Activated effector memory CD4-positive, alpha-beta T cell treated with anti-CD3 and anti-CD28 coated beads, Interleukin-2, amount 50 U/mL, for 16 hours (primary cell): ENCODE data around the gene ANGPTL2.

ENCODE experiments used
- DNase-seq: peaks from one replicate; pipeline ENCODE4 v3.0.0-alpha.2; 2020

Gene ANGPTL2

DNA sequence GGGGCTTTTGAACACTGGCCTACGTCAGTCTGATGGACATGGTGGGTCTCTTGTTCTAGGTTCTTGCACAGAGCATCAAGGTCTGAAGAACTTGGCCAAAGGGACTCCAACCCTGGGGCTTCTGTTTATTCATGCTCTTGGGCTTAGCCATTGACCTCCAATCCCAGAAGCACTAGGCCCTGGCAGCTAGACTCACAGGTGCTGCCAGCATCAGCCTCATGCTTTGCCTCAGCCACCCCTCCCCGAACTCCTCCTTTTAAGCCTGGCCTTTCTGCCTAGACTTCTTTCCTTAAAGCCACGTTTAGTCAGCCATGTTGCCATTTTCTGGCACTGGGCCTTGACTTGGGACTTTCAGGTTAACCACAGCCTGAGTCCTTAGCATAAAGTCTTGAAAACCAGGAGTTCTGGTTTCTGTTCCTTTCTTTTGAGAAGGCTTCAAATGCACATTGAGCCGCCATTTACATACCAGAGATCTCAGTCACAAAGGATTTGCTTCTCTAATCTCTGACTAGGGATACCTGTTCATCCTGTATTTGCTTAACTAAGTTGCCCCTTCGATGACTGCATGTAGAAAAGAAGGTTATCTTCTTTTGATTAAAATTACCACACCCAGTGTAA lies 54.7 kb downstream of the ANGPTL2 start:
- DNase-seq, result no peak

DNA sequence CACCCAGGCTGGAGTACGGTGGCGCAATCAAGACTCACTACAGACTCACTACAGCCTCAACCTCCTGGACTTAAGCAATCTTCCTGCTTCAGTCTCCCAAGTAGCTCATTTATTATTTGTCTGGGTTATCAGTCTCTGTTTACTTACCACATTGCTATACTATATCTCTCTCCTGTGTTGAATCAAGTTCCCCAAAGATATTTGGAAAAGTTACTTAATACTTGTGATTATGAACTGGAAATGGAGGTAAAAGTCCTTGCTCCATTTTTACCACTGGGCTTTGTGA lies 55.6 kb downstream of the ANGPTL2 start:
- no peak for DNase-seq

DNA sequence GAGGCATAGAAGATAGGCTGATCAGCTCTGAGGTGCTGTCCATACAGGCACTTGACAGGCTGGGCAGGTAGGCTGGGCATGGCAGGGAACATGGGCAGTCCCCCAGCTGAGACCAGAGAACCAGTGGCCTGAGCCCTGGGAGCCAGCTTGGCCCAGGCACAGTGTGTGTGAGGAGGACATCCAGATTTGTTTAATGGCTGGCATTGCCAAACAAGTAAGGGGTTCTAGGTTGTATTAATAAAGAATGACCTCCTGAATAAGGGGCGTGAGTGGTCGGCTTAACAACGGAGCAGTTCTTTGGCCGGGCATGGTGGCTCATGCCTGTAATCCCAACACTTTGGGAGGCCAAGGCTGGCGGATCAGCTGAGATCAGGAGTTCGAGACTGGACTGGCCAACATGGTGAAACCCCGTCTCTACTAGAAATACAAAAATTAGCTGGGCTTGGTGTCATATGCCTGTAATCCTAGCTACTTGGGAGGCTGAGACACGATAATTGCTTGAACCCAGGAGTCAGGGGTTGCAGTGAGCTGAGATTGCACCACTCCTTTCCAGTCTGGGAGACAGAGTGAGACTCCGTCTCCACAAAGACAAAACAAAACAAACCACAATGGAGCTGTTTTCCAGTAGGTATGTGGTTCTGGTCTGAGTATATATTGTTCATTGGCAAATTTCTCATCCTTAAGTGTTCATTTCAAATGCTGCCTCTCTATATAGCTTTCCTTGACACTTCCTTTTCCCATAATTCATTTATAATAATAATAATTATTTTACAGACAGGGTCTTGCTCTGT lies 56.2 kb downstream of the ANGPTL2 start:
- no peak for DNase-seq

DNA sequence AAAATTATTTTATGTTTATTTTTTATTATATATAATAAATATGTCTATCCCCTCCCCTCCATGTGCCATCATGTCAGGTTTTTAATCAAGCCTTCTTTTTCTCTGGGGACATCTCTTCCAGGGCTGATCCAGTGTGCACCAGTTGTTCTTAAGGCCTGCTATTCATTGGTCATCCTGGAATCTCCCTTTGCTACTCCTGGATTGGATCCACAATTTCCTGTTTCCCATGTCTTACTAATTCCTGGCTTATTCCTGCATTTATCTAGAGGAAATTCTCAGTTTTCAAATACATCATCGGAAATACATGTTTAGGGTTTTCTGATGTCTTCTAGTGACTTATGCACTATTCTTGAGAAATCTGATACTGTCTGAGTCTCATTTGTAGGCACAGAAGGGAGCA lies 56.8 kb downstream of the ANGPTL2 start:
- no peak for DNase-seq

DNA sequence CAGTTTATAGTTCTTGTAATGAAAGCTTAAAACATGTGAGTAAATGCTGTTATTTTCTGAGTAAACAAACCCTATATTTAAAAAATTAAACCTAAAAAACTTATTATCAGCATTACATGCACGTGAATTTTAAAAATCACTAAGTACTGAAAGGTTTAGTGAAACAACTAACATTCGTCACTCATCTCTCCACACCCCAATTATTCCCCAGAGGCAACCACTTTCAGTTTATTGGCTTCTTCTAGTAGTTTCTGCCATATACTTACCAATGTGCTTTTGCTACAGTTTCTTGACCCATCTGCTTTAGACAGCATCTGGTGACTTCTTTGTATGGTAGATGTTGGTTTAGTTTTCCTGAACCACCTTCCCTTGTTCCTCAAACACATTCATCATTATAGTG lies 58.1 kb downstream of the ANGPTL2 start:
- no peak for DNase-seq

DNA sequence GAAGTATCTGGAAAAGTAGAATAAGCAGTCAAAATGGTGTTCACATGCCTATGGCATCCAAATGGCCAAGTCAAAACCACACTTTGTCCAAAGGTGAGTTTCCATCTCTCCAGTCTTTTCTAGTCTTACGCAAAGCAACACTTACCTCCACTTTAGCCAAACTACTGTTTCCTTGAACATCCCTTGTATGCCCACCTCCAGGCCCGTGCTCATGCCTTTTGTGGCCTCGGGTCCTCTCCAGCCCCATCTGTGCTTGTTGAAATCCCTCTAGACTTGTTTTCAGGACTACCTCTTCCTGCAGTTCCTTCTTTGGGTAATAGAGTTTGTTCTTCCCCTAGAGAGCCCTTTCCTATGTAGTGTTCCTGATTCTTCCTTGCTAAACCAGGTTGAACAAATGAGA lies 61.0 kb downstream of the ANGPTL2 start:
- no peak for DNase-seq

DNA sequence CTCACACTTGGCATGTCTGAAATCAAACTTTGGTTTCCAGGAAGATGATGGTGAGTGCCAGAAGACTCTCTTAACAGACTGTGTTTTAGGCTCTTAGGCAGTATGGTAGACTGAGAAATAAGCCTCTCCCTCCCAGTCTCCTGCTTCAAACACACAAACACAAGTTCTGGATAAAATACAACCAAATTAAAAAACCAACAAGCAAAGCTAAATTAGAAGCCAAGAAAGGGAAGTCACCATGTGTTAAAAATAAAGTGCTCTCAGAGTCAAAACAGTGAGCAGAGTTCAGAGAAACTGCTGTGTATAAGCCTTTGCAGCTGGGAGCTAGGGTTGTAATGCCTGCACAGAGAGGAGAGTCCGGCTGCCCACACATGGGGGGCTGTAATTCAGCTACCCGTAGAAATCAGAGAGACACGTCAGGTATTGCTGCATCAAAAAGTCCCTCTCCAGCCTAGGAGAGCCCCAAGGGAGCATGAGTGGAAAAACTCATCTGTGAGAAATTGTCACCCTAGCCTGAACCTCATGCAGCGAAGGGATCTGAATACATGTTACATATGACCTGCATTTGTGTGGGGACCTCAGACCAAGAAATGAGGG lies 62.6 kb downstream of the ANGPTL2 start:
- no peak for DNase-seq

DNA sequence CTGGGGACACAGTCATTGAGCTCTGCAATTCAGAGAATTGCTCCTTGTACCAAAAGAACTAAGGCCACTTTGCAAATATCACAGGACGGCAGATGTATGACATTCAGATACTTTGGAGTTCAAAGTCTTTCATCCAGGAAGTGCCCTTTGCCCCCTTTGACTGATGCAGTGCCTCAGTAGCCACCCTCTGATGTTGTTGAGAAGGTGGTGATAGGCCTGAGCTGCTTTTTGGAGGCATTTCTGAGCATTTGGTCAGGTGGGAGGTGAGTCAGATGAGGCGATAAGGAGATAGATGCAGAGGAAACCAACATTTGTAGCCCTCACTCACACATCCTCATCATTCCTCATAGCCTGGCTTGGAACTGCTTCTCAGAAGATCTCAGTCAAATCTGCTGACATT lies 63.4 kb downstream of the ANGPTL2 start:
- no peak for DNase-seq

DNA sequence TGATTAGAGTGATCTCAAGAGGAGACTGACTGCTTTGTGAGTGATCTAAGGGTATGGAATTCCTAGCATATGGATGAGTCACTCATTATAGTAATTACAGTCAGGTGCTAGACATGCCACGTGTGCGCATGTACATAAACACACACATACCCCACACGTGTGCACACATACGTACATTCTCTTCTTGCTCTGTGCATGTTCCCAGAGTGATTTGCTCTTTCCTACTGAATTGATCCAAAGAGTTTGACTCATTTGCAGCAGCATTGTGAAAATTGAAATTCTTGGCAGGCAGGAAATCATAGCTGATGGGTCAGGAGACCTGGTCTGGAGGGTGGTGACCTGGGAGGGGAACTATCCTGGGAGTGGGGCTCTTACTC lies 63.8 kb downstream of the ANGPTL2 start:
- no peak for DNase-seq

DNA sequence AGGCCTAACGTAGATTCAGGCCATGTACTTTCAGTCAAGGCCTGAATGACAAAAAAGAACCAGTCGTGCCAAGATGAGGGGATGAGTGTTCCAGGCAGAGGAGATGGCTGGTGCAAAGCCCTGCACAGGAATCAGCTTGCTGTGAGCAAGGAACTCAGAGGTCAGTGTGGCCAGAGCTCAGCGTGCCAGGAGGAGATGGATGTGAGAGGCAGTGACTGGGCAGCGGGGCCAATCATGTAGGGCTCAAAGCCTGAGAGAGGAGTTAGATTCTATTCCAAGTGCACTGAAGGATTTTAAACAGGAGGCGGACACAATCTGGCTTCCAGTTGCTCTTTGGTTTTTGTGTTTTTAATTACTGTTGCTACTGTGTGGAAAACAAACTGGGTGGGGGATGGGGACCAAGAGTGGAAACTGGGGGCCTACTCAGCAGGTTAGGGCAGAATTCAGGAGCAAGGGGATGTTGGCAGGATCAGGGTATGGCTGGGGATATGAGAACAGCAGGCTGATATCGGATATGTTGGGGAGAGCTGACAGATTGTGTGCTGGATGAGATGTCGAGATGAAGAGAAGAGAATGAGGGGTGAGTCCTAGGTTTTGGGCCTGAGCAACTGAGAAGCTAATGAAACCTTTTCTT lies 64.3 kb downstream of the ANGPTL2 start:
- DNase-seq, result no peak

DNA sequence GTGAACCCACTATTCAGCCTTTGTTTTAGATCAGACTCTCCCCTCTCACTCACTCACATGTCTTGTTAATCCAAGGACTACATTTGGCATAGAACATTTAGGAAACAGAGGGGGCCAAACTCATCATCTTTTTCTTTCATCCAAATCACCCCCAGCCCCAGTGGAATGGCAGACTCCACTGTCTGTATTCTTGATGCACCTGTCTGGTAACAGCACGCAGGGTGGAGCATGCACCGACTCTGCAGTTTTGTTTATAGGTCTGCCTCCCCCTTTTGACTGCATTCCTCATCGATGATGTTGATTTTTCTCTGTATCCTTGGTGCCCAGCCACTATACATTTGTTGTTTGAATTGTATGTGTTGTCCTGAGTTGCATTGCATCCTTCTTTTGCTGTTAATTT lies 66.0 kb downstream of the ANGPTL2 start:
- DNase-seq, result no peak

DNA sequence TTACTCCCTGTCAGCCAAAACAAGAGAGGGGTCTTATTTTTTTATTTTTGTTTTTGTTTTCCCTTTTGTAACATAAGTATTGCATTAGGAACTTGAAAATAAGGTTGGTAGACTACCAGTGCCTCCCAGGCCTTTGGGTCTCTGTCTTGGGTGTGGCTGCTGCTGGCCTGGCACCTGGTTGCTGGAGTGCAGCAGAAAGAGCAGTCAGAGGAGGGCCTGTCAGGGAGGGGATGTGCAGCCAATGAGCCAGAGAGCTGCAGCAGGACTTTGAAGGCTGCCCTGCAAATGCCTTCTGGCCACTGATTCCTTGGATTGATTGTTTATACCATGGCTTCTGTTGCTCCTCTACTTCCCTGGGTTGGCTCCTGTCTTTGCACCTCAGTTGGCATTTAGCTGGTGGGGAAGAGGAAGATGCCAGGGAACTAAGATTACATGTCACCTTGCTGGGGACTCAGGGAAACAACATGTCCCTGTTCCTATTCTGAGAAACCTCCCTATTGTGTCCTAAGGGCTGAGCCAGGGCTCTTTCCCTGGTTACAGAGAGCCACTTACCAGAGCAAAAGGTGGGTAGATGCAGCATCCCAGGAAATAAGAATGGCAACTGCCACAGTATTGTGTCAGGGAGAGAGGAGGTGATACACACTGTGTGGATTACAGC lies 66.6 kb downstream of the ANGPTL2 start:
- DNase-seq, result no peak

DNA sequence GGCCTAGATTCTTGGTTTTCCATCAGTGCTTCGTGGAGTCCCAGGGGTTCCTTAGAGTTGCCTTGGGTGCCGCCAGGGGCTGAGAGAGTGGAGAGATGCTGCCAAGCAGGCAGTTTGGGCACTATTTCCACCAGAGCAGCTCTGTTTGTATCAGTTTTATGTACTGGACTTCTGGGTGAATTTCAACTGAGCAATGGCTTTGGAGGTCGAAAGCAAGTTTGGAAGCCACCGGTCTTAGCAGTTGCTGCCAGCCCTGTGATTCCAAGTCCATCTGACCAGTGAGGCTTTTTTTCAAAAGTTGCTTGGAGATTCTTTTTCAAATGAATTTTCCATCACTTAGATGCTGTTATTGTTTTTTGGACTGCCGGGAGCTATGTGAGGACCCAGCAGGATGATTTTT lies 68.5 kb downstream of the ANGPTL2 start:
- no peak for DNase-seq

DNA sequence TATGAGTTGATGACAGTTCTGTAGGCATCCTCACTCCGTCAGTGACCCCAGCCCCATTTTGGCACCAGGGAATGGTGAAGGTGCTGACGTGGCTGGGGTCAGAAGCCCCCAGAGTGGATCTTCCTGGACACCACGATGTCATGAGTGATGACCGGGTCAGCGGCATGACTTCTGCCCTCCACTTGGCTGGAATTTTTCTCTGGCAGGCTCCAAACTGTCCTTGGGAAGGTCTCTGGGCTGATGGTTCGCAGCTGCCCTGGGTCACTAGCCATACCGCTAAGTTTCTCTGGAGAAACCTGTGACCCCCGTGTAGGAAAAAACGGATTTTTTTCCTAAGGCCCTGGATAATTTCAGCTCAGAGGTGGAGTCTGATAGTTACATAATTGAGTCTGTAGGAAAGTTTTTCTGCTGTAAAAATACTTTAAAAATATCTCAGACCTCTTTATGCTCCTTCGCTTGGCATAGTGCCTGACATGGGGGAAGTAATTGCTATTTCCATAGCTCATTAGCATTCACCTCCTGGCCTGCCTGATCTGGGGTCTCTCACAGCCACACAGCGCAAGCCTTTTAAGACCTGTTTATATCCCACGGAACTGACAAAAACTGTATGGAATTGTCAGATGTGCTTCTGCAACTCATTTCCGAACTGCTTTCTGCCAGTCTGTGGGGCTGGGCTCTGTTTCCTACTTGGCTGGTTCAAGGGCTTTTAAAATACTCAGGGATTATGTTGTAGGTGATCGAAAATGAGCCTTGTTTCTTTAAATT lies 69.2 kb downstream of the ANGPTL2 start:
- no peak for DNase-seq

DNA sequence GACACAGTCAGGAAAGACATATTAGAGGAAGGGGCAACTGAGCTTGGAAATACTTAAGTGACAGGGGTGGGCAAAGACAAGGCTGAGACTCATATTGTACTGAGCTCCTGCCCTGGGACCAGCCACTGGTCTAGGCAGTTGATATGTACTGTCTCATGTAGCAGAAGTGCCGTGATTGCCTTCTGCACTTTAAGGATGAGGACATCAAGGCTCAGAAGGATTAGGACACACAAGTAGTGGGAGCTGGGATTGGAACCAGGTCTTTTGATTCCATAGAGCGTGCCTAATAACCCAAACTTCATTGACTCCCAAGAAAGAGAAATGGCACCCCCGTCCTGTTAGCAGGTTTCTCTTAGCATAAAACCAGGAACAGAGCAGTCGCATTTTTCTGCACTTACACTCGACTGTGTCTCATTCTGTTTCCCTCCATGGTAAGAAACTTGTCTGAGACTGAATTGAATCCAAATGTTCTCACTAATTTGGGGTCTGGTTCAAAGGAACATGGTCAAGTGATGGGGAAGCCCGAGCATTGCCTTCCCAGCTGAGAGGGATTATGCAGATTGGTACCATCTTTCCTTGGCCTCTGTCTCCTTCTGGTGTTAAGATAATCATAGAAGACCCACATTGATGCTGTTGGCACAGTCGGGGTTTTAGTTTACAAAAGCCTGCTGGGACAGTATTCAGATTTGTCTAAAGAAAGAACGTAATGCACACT lies 70.4 kb downstream of the ANGPTL2 start:
- DNase-seq, result no peak

DNA sequence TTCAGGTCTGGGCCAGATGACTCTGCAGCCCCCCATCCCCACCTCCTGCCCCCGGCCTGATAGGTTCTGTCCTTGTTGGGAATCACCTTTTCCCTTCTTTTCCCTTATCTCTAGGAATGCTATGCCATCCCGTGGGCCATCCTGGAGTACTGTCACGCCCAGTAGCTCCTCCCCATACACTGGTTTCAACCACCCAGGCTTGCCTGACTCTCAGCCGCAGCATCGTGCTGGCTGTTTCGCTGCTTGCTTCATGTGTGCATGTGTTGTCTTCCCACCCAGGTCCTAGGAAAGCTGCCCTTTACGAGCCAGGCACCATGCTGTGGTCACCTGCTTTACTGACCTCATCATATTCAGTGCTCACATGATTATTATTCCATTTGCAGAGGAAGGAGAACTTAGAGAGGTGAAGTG lies 71.8 kb downstream of the ANGPTL2 start:
- DNase-seq, result no peak

DNA sequence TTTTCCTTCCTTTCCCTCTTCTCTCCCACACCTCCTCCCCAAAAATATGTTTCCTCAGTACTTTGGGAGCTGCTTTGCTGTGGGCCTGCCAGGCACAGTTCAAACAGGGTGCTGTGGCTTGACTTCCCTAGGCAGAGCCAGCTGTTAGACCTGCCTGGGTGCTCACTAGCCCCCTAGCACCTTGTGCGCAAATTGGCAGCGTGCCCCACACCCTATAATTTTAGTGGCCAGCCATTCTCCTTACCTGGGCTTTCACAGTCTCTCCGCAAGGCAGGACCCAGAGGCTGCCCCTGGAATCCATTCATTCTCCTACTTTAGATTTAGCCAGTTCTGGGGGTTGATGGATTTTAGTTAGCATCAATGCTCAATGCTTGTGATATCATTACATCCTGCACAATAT lies 72.3 kb downstream of the ANGPTL2 start:
- DNase-seq, result no peak

DNA sequence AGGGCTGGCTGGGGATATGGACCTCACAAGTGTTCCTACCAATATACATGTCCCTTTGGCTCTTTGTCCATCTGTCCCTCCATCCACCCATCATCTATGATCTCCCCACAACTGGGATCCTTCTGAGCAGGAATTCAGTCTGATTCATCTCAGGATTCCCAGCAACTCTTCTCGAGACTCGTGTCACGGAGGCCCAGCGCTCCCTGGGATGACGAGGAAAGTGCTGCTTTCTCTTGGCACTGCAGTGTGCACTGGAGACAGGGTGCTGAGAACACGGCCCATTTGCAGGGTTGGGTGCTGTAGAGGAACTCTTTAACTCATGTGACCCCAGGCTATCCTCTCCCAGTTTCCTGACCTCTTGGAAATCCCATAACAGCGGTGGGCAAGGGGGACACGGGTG lies 72.9 kb downstream of the ANGPTL2 start:
- DNase-seq, result no peak

DNA sequence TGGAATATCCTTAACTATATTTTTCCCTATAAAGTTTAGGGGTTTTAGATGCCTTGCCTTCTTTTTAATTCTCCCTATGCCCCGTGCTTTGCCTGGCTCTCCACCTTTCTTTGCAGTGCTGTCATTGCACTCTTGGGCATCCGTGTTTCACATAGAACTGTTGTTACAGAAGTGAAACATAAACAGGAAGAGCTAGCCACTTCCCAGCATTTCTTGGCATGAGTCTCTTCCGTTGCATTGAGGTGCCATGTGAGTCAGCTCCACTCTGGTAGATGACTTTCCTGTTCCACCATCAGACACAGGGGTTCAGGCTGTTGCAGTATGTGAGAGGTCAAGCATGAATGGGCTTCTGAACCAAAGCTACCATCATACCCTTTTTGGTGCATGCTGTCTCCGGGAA lies 73.4 kb downstream of the ANGPTL2 start:
- DNase-seq, result no peak

DNA sequence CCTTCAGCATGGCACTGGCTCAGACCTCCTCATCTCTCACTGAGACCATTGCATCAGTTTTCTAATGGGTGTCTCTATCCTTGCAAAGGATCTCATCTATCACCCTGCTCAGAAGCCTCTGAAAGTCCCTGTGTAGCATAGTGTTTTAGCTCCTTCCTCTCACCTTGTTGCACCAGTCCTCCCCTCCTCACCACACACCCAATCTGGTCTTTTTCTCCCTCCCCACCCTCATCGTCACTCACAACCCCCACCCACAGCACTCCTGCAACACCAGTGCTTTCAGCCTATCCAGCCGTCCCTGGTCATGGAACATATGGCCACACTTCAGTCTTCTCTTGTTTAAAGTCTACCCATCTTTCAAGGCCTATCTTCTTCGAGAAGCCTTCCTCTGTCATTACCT lies 74.5 kb downstream of the ANGPTL2 start:
- no peak for DNase-seq

DNA sequence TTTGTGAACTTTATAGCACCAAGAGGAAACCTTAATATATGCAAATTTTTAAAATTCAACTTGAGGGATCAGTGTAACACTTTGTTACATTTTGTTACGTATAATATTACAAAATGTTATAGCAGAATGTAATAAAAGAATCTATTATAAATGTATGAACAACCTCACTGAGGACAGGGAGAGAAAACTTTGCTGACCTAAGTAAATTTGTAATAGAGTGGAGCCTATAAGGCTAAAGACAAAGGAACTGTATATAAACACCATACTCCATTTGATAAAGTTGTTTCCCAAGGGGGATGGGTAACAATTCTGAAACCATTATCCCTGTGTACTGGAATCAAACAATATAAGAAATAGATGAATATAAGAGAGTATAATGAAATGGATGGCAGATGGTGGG lies 77.3 kb downstream of the ANGPTL2 start:
- no peak for DNase-seq

DNA sequence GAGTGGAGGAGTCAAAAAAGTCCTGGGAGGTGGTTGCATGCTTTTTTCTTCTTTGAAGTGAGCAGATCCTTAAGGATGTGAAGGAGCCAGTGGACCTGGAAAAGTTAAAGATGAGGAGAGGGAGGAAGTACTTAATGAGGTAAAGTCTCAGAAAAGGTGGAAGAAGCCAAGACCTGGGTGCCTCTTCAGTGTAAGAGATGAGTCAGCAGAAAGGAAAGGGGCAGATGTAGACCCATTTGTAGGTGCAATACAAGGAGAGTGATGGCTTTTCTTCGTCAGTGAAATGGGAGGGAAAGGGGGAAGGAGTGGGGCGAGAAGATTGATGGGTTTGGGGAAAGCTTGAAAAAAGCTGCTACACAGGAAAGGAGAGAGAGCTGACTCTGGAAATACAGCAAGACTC lies 82.9 kb downstream of the ANGPTL2 start:
- no peak for DNase-seq
